Myocyte (in vitro differentiated cells): ENCODE measurements around the gene TRPC5OS. TPM values are rescaled to one million over a fixed set of nuclear protein-coding genes. Genes with fewer than 3 reads are reported as not detected.

Experiments
- DNase-seq: peaks from one replicate; pipeline ENCODE4 v3.0.0-alpha.2; 2012; ENCODE audit warnings: low read depth
- total RNA-seq: library from RNA; depleted of rRNA; stranded (reverse); fragments of >200 nt; gene quantifications from 2 replicates; pipeline ENCODE4 v1.2.3, GENCODE V29; 2014

The TRPC5OS gene
- total RNA-seq, 1 donor from 2014 or later: not detected

- DNase-seq: no peak
Observed at GRCh38 chrX:111892375-111892774, 16.4 kb downstream of the TRPC5OS start.

- DNase-seq: no peak
Observed at GRCh38 chrX:111896148-111896547, 20.2 kb downstream of the TRPC5OS start.

GRCh38 chrX:111914398-111915090 is 38.6 kb downstream of the TRPC5OS start:
- DNase-seq: no peak

GRCh38 chrX:111917591-111917990 is 41.6 kb downstream of the TRPC5OS start:
- no peak for DNase-seq

- DNase-seq: no peak
Observed at GRCh38 chrX:111928456-111928855, 52.5 kb downstream of the TRPC5OS start.

Other genes with a start within 250 kb of the TRPC5OS start
- 15.7 and 24.2 TPM in 2 replicates for gene ALG13, start 195.0 kb upstream of the TRPC5OS start, total RNA-seq
- not detected in 2 replicates for gene TRPC5, start 206.6 kb downstream of the TRPC5OS start, total RNA-seq
- not detected in 2 replicates for gene RTL4, start 206.8 kb downstream of the TRPC5OS start, total RNA-seq